ENCODE data around the gene PTMS. TPM values are rescaled to one million over a fixed set of nuclear protein-coding genes. Genes with fewer than 3 reads are reported as not detected.

PTMS gene
- total and polyA plus RNA-seq, 2 of the 13 experiments (the other 11 are each of a cell fraction or from before 2014, with no cell fraction given) = 40.5 to 82.4 TPM

DNA sequence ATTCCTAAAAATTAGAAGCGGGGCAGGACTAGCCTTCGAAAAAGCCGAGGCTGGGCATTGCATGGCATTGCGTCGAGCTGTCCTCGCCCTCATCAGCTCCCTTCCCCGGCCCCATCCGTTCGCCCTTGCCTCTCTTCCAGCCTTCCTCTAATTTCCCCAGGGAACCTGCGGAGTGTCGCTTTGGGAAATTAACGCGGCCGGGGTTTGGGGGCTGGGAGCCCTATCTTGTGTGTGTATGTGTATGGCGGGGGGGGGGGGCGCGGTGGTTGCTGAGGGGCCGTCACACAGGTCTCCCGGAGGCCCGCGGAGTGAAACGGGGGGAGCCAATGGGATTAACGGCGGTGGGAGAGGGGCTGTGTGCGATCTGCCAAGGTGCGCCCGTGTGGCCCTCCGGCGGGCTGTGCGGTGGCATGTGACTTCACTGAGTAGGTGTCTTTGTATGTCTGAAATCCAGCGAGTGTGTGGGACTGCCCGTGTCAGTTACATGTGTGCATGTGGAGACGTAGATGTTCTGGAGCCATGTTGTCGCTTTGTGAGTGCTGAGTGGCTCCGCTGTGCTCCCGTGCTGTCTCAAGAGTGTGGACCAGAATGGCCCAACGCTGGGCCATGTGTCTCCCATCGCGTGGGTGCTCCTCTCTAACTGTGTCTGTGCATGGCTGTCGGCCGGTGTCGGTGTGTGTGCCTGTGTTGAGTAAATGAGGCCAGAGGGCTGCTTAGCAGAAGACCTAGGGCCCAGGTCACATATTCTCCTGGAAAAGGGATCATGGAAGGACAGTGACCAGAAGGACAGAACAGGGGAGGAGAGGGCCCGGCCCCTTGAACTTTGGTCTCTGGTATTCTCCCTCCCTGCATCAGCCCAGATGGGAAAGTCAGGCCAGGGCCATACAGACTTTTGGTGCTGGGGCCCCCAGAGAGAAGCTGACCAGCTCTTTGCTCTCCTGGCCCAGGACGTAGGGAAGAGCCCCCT lies 1.5 kb downstream of the PTMS start (continued):
- TF ChIP-seq, protein P1, sequence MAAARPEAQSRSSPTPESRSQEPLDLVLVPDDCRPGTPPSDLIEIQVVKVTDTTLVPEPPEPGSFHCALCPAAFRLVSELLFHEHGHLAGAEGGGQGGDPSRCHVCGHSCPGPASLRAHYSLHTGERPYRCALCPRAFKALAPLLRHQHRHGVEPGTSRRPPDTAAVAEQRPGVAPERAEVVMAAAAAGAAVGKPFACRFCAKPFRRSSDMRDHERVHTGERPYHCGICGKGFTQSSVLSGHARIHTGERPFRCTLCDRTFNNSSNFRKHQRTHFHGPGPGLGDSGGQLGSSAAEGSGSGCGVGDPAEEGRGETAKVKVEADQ (CRISPR knock-in tag; IDR thresholded peaks at IDR 0.05; ENCODE audit: borderline replicate concordance) = peak; percentile 47; the same call in 1 of the 2 replicates
- TF ChIP-seq ZNF230 (CRISPR knock-in tag; IDR thresholded peaks at IDR 0.05) = no peak
- TF ChIP-seq, protein P2, sequence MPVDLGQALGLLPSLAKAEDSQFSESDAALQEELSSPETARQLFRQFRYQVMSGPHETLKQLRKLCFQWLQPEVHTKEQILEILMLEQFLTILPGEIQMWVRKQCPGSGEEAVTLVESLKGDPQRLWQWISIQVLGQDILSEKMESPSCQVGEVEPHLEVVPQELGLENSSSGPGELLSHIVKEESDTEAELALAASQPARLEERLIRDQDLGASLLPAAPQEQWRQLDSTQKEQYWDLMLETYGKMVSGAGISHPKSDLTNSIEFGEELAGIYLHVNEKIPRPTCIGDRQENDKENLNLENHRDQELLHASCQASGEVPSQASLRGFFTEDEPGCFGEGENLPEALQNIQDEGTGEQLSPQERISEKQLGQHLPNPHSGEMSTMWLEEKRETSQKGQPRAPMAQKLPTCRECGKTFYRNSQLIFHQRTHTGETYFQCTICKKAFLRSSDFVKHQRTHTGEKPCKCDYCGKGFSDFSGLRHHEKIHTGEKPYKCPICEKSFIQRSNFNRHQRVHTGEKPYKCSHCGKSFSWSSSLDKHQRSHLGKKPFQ (CRISPR knock-in tag; IDR thresholded peaks at IDR 0.05; ENCODE audit: insufficient replicate concordance) = peak; percentile 40
- TF ChIP-seq, protein P3, sequence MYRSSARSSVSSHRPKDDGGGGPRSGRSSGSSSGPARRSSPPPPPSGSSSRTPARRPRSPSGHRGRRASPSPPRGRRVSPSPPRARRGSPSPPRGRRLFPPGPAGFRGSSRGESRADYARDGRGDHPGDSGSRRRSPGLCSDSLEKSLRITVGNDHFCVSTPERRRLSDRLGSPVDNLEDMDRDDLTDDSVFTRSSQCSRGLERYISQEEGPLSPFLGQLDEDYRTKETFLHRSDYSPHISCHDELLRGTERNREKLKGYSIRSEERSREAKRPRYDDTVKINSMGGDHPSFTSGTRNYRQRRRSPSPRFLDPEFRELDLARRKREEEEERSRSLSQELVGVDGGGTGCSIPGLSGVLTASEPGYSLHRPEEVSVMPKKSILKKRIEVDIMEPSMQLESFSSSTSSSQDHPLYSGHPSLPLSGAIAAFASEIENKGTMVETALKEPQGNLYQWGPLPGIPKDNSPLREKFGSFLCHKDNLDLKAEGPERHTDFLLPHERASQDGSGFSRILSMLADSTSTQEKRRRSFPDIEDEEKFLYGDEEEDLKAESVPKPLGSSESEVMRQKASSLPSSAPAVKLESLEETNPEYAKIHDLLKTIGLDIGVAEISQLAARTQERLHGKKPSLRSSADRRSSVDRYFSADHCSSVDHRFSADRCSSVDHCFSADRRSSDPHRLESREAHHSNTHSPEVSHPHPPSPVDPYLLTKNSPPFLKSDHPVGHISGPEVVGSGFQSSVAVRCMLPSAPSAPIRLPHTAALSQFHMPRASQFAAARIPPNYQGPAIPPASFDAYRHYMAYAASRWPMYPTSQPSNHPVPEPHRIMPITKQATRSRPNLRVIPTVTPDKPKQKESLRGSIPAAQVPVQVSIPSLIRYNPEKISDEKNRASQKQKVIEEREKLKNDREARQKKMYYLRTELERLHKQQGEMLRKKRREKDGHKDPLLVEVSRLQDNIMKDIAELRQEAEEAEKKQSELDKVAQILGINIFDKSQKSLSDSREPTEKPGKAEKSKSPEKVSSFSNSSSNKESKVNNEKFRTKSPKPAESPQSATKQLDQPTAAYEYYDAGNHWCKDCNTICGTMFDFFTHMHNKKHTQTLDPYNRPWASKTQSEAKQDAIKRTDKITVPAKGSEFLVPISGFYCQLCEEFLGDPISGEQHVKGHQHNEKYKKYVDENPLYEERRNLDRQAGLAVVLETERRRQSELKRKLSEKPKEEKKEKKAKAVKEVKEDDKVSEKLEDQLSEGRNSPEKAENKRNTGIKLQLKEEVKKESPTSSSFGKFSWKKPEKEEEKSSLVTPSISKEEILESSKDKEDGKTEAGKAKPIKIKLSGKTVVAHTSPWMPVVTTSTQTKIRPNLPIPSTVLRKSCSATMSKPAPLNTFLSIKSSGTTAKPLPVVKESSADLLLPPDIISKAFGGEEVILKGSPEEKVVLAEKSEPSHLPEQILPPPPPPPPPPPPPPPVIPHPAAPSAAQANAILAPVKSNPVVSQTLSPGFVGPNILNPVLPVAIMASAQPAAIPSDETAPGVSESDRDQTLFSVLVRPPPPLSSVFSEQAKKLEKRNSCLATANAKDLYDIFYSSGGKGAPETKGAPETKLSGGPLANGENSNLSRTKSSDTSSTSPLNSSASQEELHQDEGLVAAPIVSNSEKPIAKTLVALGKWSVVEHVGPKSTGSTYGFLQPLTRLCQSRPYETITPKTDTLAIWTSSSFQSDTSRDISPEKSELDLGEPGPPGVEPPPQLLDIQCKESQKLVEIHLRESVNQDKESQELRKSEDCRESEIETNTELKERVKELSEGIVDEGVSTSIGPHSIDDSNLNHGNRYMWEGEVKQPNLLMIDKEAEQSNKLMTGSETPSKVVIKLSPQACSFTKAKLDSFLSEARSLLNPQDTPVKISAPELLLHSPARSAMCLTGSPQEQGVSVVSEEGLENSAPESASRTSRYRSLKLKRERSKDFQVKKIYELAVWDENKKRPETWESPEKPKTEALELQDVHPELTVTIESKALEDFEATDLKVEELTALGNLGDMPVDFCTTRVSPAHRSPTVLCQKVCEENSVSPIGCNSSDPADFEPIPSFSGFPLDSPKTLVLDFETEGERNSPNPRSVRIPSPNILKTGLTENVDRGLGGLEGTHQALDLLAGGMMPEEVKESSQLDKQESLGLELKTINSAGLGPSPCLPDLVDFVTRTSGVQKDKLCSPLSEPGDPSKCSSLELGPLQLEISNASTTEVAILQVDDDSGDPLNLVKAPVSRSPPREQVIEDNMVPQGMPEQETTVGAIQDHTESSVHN (CRISPR knock-in tag; IDR thresholded peaks at IDR 0.05) = no peak
- TF ChIP-seq TEAD3 (CRISPR knock-in tag; optimal IDR thresholded peaks at IDR 0.05; ENCODE audit: borderline replicate concordance) = peak; percentile 34
- TF ChIP-seq MEIS2 (CRISPR knock-in tag; IDR thresholded peaks at IDR 0.05) = no peak
- TF ChIP-seq, protein P4, sequence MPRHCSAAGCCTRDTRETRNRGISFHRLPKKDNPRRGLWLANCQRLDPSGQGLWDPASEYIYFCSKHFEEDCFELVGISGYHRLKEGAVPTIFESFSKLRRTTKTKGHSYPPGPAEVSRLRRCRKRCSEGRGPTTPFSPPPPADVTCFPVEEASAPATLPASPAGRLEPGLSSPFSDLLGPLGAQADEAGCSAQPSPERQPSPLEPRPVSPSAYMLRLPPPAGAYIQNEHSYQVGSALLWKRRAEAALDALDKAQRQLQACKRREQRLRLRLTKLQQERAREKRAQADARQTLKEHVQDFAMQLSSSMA (CRISPR knock-in tag; IDR thresholded peaks at IDR 0.05) = peak; percentile 76; the same call in 1 of the 2 replicates
- TF ChIP-seq RAD21 (CRISPR knock-in tag; IDR thresholded peaks at IDR 0.05) = no peak; the same call in 1 of the 2 replicates
- TF ChIP-seq ZNF256 (CRISPR knock-in tag; conservative IDR thresholded peaks at IDR 0.05) = no peak
- TF ChIP-seq ZNF124 (CRISPR knock-in tag; IDR thresholded peaks at IDR 0.05) = no peak
- peak; percentile 63 for TF ChIP-seq PITX1 (CRISPR knock-in tag; IDR thresholded peaks at IDR 0.05)
- TF ChIP-seq, protein P5, sequence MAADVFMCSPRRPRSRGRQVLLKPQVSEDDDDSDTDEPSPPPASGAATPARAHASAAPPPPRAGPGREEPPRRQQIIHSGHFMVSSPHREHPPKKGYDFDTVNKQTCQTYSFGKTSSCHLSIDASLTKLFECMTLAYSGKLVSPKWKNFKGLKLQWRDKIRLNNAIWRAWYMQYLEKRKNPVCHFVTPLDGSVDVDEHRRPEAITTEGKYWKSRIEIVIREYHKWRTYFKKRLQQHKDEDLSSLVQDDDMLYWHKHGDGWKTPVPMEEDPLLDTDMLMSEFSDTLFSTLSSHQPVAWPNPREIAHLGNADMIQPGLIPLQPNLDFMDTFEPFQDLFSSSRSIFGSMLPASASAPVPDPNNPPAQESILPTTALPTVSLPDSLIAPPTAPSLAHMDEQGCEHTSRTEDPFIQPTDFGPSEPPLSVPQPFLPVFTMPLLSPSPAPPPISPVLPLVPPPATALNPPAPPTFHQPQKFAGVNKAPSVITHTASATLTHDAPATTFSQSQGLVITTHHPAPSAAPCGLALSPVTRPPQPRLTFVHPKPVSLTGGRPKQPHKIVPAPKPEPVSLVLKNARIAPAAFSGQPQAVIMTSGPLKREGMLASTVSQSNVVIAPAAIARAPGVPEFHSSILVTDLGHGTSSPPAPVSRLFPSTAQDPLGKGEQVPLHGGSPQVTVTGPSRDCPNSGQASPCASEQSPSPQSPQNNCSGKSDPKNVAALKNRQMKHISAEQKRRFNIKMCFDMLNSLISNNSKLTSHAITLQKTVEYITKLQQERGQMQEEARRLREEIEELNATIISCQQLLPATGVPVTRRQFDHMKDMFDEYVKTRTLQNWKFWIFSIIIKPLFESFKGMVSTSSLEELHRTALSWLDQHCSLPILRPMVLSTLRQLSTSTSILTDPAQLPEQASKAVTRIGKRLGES (CRISPR knock-in tag; IDR thresholded peaks at IDR 0.05; ENCODE audit: borderline replicate concordance) = no peak

Measured in HepG2 (cell line).